K562 treated with DMSO at 1 percent for 4 hours (cell line): ENCODE data around the gene SLC2A3. TPM values are rescaled to one million over a fixed set of nuclear protein-coding genes. Genes with fewer than 3 reads are reported as not detected.

Experiments used
- total RNA-seq: library from RNA; unstranded; fragments of 300-600 nt; gene quantifications from 2 replicates; pipeline ENCODE4 v1.2.3, GENCODE V29; 2022; ENCODE audit not compliant: insufficient read depth

Gene SLC2A3
- 27.8 and 30.0 TPM in 2 replicates for total RNA-seq

DNA sequence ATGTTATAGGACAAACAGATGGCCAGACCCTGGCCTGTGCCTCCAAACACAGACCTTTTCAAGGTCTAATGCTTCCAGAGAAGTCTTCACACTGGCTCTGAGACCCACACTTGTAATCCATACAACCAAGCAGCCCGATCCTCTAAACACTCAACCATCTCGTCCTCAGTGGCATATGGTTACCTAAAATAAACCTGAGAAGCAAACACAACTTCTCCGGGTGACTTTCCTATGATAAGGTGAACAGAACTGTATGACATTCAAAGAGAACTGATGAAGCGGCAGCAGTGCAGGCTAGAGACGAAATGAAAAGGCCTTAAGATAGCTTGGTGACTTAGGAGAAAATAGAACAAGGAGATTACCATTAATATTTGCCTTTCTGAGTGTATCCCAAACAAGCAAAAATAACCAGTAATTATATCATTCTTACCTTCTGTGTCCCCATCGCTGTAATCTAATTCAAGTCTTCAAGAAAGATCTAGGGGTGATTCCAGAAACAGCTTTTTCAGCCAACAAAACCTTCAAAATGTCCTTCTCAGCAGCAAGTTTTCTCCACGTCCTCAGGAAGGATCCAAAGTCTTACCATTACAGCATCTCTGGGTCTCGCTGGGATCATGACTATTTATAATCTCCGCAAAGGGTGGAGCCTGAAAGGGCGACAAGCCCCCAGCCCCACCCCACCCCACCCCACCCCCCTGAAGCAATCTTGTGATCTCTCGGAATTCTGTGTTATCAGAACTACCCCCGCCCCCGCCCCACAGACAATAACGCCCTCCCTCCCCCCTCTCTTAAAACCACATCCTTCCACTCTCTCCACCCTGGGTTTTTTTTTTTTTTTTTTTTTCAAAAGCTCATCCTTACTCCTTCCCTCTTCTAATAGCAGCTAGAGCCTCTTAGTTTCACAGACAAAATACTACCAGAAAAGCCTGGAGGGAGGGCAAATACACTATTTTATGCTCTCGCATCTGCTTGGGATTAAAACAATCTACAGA is at the start of gene SLC2A3:
Gene SLC2A3 (minus strand): TSS at position 598 of the 992 bp plus-strand sequence. CDS start 153 bp downstream, at position 445.

DNA sequence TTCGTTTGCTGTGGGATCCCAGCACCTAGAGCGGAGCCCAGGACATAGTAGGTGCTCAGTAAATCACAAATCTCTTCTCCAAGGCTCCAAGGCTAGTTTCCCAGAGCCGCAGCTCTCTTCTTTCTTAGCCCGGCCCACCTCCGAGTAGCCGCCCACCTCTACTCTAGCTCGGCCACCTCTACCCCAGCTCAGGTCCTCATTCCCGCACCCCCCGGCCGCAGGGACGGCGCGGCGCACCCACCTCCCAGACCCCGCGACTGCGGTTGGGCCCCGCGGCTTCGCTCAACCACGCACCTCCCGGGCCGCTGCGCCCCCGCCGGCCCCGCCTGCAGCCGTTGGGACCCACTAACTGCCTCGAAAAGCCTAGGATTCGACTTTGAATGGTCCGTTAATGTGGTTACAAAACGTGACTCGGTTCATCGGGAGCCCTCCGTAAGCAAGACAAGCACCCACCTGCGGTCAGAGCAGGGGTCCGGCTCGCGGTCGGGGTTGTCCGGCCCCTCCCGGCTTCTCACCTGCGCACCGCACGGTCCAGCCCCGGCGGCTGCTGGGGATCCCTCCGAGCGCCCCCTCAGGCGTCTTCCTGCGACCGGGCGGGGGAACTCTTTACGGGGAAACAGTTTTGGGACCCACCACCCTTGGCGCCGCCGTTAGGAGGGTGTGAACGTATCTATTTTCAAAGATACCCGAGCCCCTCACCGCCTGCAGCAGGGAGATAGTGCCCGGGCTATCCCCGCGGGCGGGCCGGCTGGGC is 63.2 kb downstream of the SLC2A3 start, which contains the start of gene SLC2A14:
Gene SLC2A14 (minus strand): TSS at position 350 of the 754 bp plus-strand sequence. CDS start 3,035 bp downstream, outside the sequence.

Other genes starting within 250 kb of the SLC2A3 start
- gene GDF3, start 240.4 kb downstream of the SLC2A3 start, total RNA-seq = not detected in 2 replicates
- gene DPPA3, start 224.8 kb downstream of the SLC2A3 start, total RNA-seq = not detected in 2 replicates
- not detected in 2 replicates for gene CLEC4C, start 188.8 kb downstream of the SLC2A3 start, total RNA-seq
- gene NANOGNB, start 171.0 kb downstream of the SLC2A3 start, total RNA-seq = not detected in 2 replicates
- gene NANOG, start 146.8 kb downstream of the SLC2A3 start, total RNA-seq = not detected in 2 replicates
- gene SLC2A14, start 63.3 kb downstream of the SLC2A3 start, total RNA-seq = 0.38 TPM in 1 of 2 replicates, not detected in the other
- 3.4 and 6.2 TPM in 2 replicates for gene FOXJ2, start 96.5 kb upstream of the SLC2A3 start, total RNA-seq
- gene C3AR1, start 130.2 kb upstream of the SLC2A3 start, total RNA-seq = 1.7 and 2.2 TPM in 2 replicates
- 12.3 and 12.8 TPM in 2 replicates for gene NECAP1, start 146.1 kb upstream of the SLC2A3 start, total RNA-seq
- not detected in 2 replicates for gene CLEC4A, start 187.4 kb upstream of the SLC2A3 start, total RNA-seq
- not detected in 2 replicates for gene ZNF705A, start 220.8 kb upstream of the SLC2A3 start, total RNA-seq